HG03060 (cell line): ENCODE data around the gene ADCY9.

Experiments used
- ATAC-seq: cut with Tn5 transposase; IDR thresholded peaks from one replicate; pipeline ENCODE4 v1.9.1; 2021; ENCODE audit warnings: low read depth, moderate number of reproducible peaks; ENCODE audit not compliant: unreplicated experiment

The ADCY9 gene

GRCh38 chr16:4097826-4098240, 18.4 kb downstream of the ADCY9 start:
- ATAC-seq, result no peak

DNA sequence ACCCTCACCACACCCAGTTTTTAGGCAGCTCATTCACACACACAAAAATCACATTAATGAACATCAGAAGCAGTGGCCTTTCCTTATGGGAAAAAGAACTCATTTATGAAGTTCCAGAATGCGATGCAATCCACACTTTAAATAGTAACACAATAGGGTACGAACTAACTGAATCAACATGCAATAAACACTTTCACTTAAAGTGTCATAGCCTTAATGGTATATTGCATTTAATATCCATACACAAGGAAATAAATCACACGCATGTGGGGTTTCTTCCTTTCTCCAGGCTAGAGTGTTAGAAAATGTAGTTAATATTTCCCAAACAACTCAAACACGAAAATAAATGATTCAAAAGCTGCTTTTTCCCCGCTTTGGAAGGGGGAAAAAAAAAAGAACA, 19.7 kb downstream of the ADCY9 start:
- no peak for ATAC-seq

DNA sequence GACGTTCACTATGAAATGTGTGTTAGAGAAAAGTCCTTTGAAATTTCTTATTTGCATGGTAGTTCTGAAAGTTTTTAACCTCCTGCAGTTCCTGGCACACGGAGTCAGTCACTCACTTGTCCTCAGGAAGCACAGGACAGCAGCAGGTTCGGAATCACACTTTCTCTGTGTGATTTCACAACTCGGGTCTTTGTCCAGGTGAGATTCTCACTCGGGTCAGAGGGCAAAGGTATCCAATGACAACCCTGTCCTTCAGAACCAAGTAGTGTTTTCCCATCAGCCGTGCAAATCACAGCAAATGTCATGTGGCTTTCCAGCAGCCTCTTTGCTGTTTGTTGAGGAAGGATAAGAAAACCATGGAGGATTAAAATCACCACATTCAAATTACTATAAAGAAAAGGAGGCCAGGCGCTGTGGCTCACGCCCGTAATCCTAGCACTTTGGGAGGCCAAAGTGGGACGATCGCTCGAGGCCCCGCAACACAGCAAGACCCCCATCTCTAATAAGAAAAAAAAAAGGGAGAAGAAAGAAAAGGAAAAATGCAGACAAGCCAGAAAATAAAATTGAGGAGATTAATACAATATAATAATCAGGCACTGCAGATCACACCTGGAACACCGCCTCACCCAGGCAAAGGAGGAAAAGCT, 22.0 kb downstream of the ADCY9 start:
- ATAC-seq, result no peak

- no peak for ATAC-seq
These were observed 22.6 kb downstream of the ADCY9 start for GRCh38 chr16:4093495-4094126.

DNA sequence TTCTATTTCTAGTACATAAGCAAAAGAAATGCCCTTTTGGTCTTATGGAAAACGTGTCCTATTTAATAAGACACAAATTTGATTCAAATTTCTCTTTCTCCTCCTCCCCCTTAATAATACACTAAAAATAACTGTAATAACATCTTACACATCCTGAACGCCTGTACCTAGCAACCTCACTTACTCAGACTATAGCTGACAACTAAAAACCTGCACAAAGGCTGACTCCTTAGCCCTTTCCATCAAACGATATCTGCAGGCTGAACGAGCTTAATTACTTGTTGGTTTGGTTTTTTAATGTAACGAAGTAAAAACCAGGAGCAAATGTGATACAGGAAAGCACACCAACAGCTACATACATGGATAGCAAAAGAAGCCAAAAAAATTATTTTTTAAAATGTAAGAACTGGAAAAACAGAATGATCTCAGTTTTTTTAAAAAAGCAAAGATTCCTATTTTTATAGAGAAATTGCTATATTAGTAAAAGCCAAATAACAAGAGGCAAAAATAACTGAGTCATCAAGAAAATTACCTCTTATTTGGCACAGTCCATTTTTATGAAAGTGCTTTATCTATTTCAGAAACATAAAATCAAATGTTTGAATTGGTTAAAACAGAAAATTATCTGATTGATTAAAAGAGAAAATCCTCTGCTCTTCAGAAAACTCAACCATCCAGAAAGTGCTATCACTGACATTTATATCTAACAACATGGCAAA, 23.5 kb downstream of the ADCY9 start:
- no peak for ATAC-seq

GRCh38 chr16:4091240-4092012, 24.8 kb downstream of the ADCY9 start:
- no peak for ATAC-seq

DNA sequence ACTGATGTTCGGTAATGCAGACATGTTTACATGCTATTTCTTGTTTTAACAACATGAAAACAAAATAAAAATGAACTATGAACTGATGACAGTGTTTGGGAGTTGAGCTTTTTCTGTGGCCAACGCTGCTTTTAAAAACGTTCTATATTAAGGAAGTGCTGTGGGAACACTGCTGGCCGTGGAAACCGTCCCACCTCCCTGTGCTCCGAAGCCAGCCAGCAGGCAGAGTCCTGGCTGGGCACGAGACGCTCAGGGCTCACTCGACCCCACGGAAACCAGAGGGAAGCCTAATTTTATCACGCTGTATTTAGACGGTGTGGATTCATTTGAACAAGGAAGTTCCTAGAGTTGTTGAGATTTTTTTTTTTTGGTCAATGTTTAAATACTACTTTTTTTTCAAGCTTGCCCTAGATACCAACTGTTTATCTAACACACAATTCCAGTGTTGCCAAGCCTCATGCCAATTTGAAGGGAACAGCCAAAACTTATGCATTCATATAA, 25.8 kb downstream of the ADCY9 start:
- no peak for ATAC-seq

DNA sequence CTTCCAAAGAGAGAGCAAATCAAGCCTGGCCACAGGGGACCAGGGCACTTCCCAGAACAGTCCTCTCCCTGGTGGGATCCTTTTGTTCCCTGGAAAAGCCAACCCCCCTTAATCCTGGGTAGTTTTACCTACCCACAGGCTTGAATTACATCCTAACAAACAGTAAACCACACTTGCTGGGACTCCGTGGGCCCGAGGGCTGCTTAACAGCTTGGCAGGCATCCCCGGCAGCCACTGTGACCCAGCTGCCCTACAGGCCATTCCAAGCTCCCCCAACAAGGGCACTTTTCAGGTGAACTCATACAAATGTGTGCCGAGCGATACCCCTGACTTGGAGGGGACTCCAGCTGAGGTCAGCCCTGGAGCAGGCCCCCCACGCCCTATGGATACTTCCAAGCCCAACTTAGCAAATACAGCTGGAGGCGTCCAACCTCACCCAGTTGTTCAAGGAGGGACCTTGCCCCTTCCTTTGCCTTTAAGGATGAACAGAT, 26.4 kb downstream of the ADCY9 start:
- no peak for ATAC-seq

- no peak for ATAC-seq
These were observed 26.9 kb downstream of the ADCY9 start for GRCh38 chr16:4089251-4089810.

- no peak for ATAC-seq
These were observed 28.2 kb downstream of the ADCY9 start for GRCh38 chr16:4087990-4088577.

GRCh38 chr16:4087099-4087885, 28.9 kb downstream of the ADCY9 start:
- ATAC-seq, result no peak

- ATAC-seq, result no peak
These were observed 30.1 kb downstream of the ADCY9 start for GRCh38 chr16:4086153-4086552.

- ATAC-seq, result no peak
These were observed 30.8 kb downstream of the ADCY9 start for GRCh38 chr16:4085405-4085970.

GRCh38 chr16:4083347-4083870, 32.8 kb downstream of the ADCY9 start:
- no peak for ATAC-seq

DNA sequence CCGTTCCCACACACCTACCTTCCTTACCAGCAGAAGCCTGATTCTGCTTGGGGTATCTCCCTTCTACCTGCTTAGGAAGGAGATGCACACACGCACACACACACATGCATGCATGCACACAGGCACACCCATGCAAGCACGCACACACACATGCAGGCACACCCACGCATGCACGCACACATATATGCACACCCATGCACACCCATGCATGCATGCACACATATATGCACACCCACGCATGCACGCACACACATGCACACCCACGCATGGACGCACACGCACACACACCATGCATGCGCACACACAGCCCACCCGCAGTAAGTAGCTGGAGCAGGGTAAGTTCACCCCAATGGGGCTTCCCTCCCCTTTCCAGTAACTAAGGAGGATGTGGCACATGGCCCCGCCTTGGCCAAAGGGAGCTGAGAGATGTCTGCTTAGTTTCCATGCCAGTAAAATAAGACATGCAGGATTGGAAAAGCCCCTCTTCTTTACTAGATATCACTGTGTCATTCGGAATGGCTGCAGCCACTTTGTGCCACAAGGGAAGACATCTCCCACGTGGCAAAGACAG, 33.7 kb downstream of the ADCY9 start:
- ATAC-seq, result no peak

GRCh38 chr16:4081521-4082021, 34.7 kb downstream of the ADCY9 start:
- ATAC-seq, result no peak

DNA sequence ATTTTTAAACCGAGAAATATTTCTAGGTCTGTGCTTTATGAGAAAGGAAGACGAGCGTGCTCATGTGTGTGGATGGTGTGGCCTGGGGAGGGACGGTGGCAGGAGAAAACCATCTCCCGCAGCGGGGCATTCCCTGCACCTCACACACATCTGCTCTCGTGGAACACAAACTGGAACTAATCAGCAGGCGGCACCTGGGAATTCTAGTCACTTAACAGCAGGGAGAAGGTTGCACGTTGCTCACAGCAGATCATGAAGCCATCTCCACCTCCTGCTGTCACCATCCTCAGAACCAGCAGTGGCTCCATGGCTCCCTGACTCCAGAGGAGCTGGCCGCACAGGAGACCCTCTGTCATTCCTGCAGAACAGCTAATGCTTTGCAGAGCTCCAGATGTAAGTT, 35.2 kb downstream of the ADCY9 start:
- ATAC-seq, result no peak

GRCh38 chr16:4077174-4077649, 39.0 kb downstream of the ADCY9 start:
- no peak for ATAC-seq
